SH-SY5Y (cell line): ENCODE data around the gene NAT14.

ENCODE experiments used
- GATA2 ChIP-seq: IDR thresholded peaks from 2 replicates; pipeline ENCODE4 v1.6.1; 2011; ENCODE audit warnings: mild to moderate bottlenecking, low read depth, low read length
- GATA3 ChIP-seq: IDR thresholded peaks from 2 replicates; pipeline ENCODE4 v1.6.1; 2011; ENCODE audit warnings: low read depth, mild to moderate bottlenecking, low read length, moderate library complexity

DNA sequence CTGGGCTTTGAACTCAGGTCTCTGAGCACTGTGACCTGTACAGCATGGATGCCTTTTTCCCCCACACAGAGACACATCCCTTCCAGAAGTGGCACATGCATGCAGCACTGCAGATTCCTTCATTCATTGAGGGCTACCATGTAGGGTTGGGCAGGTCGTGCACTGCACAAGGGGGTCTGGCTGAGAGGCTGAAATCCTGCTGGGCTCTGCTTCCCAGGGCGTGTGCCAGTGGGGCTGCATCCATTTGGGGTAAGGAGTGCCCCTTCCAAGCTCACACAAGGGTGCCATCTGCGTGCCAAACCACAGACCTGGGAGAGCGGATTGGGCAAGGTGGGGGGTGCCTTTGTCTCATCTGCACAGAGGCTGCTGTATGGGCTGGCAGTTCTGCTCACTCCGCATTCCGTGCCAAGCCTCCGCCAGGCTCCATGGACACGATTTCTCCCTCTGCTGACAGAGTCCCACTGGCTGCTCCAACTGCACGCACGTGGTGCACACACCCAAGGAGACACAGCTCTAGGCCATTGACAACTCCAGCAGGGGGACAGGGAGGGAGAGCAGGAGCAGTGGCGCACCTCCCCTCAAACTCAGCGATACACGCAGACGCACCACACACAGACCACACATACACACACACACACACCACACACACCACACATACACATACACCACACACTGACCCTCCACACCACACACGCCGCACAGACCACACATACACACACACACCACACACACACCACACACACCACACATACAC, 37.4 kb upstream of the NAT14 start:
- TF ChIP-seq GATA2 = no peak
- no peak for TF ChIP-seq GATA3
